H1 (cell line): ENCODE results near the gene MPDZ. TPM values are rescaled to one million over a fixed set of nuclear protein-coding genes. Genes with fewer than 3 reads are reported as not detected.

ENCODE experiments used
- CTCF ChIA-PET: fragments of 300-600 bp; sonication (Branson Sonifier 250); formaldehyde crosslinking; loops from one replicate; lab custom pipeline; 2021; ENCODE audit not compliant: partially characterized antibody; lab: Charles Lee
- POLR2A ChIA-PET: fragments of 300-600 bp; sonication (Branson Sonifier 250); formaldehyde crosslinking; loops from one replicate; lab custom pipeline; 2021; ENCODE audit warnings: inconsistent platforms; ENCODE audit not compliant: partially characterized antibody; lab: Charles Lee
- DNase-seq, 2 experiments: peaks; one replicate each; pipeline versions ENCODE4 v3.0.0 to v3.0.0-alpha.2; 2010 to 2022; ENCODE audit warnings: low spot score in 2 of 2, low read depth in 1 of 2, mixed read lengths in 1 of 2
- FAIRE-seq: peaks from 2 replicates; lab custom pipeline; 2011; peaks lifted over from hg19 to GRCh38; lab: Jason Lieb, UNC
- H2AFZ ChIP-seq: 2 replicates; pipeline ENCODE4 v1.8.1; 2012; ENCODE audit warnings: low read length, inconsistent platforms
- H2AK5ac ChIP-seq: 2 replicates; pipeline ENCODE4 v1.6.1; 2013; ENCODE audit warnings: low read depth, low read length
- H2BK120ac ChIP-seq: replicated peaks from 2 replicates; pipeline ENCODE3; 2013; ENCODE audit warnings: low read depth, low read length, inconsistent platforms
- H2BK12ac ChIP-seq: 2 replicates; pipeline ENCODE4 v1.6.1; 2013; ENCODE audit warnings: low read depth, low read length
- H2BK15ac ChIP-seq: 2 replicates; pipeline ENCODE4 v1.6.1; 2013; ENCODE audit warnings: low read length
- H2BK20ac ChIP-seq: 2 replicates; pipeline ENCODE4 v1.6.1; 2013; ENCODE audit warnings: low read length
- H2BK5ac ChIP-seq: 2 replicates; pipeline ENCODE4 v1.6.1; 2013; ENCODE audit warnings: low read depth, low read length
- H3K14ac ChIP-seq: 2 replicates; pipeline ENCODE4 v1.6.1; 2013; ENCODE audit warnings: inconsistent platforms; ENCODE audit not compliant: insufficient read length
- H3K18ac ChIP-seq: 2 replicates; pipeline ENCODE4 v1.6.1; 2013; ENCODE audit warnings: low read length; ENCODE audit errors: extremely low read depth
- H3K23ac ChIP-seq: 2 replicates; pipeline ENCODE4 v1.6.1; 2013; ENCODE audit warnings: inconsistent platforms; ENCODE audit not compliant: insufficient read length
- H3K23me2 ChIP-seq: 2 replicates; pipeline ENCODE4 v1.6.1; 2013; ENCODE audit warnings: low read depth, low read length
- H3K27ac ChIP-seq: 2 replicates; pipeline ENCODE4 v1.6.1; 2011; ENCODE audit warnings: low read depth, low read length, inconsistent platforms
- H3K27me3 ChIP-seq, 4 experiments: replicated peaks in 1 of 4; 1 replicate in 1 of 4; 2 replicates in 3 of 4; pipeline versions ENCODE4 v1.6.1 to v1.8.1; 2011 to 2013; ENCODE audit warnings: low read length in 3 of 4, mild to moderate bottlenecking in 3 of 4, inconsistent platforms in 2 of 4, mixed read lengths in 2 of 4, moderate library complexity in 1 of 4; ENCODE audit not compliant: control insufficient read depth in 3 of 4, insufficient read depth in 3 of 4; ENCODE audit errors: extremely low read depth in 1 of 4
- H3K36me3 ChIP-seq, 4 experiments: 2 replicates each; pipeline versions ENCODE4 v1.6.1 to v1.8.1; 2011 to 2013; ENCODE audit warnings: mild to moderate bottlenecking in 4 of 4, low read length in 3 of 4, moderate library complexity in 2 of 4, control low read depth in 1 of 4, inconsistent platforms in 1 of 4; ENCODE audit not compliant: insufficient read depth in 4 of 4, control insufficient read depth in 2 of 4
- H3K4ac ChIP-seq: replicated peaks from 2 replicates; pipeline ENCODE3; 2013; ENCODE audit warnings: low read length, low read depth, mixed read lengths, inconsistent platforms; ENCODE audit not compliant: insufficient read length
- H3K4me1 ChIP-seq, 4 experiments: replicated peaks in 1 of 4; 1 replicate in 1 of 4; 2 replicates in 3 of 4; pipeline versions ENCODE4 v1.6.1 to v1.8.1; 2011 to 2013; ENCODE audit warnings: low read length in 3 of 4, inconsistent platforms in 2 of 4, mixed read lengths in 1 of 4; ENCODE audit not compliant: insufficient read depth in 4 of 4, control insufficient read depth in 3 of 4
- H3K4me2 ChIP-seq, 2 experiments: 2 replicates each; pipeline versions ENCODE4 v1.6.1 to v1.8.1; 2011 to 2013; ENCODE audit warnings: low read depth in 2 of 2, low read length in 2 of 2, control low read depth in 1 of 2, inconsistent platforms in 1 of 2, mild to moderate bottlenecking in 1 of 2; ENCODE audit not compliant: insufficient read depth in 1 of 2
- H3K4me3 ChIP-seq, 4 experiments: fragments of 200-600, 300-600 bp in 1 of 4; sonication (generic), shearing (Covaris generic), sonication (Bioruptor Twin) in 1 of 4; 2 replicates each; pipeline versions ENCODE4 v1.5.1 to v1.8.1; 2011 to 2016; ENCODE audit warnings: low read length in 4 of 4, low read depth in 3 of 4, control low read depth in 2 of 4, inconsistent platforms in 2 of 4, mild to moderate bottlenecking in 2 of 4, mixed read lengths in 1 of 4, moderate library complexity in 1 of 4; ENCODE audit not compliant: insufficient read depth in 2 of 4; ENCODE audit errors: extremely low read depth in 1 of 4
- H3K56ac ChIP-seq: replicated peaks from 2 replicates; pipeline ENCODE3; 2013; ENCODE audit warnings: low read depth, mild to moderate bottlenecking, mixed read lengths, low read length, inconsistent platforms; ENCODE audit not compliant: insufficient read length
- H3K79me1 ChIP-seq: 2 replicates; pipeline ENCODE4 v1.6.1; 2013; ENCODE audit warnings: low read depth, low read length, control low read depth
- H3K79me2 ChIP-seq, 2 experiments: 2 replicates each; pipeline versions ENCODE4 v1.6.1 to v1.8.1; 2012 to 2013; ENCODE audit warnings: low read length in 2 of 2, mild to moderate bottlenecking in 2 of 2, inconsistent platforms in 1 of 2; ENCODE audit not compliant: insufficient read depth in 2 of 2, control insufficient read depth in 1 of 2
- H3K9ac ChIP-seq, 4 experiments: replicated peaks in 1 of 4; 1 replicate in 1 of 4; 2 replicates in 3 of 4; pipeline versions ENCODE4 v1.6.1 to v1.8.1; 2011 to 2013; ENCODE audit warnings: low read depth in 3 of 4, low read length in 3 of 4, control low read depth in 2 of 4, mild to moderate bottlenecking in 2 of 4, moderate library complexity in 2 of 4, inconsistent platforms in 1 of 4; ENCODE audit errors: extremely low read depth in 1 of 4
- H3K9me3 ChIP-seq, 2 experiments: 2 replicates each; pipeline versions ENCODE4 v1.6.1 to v1.8.1; 2012 to 2013; ENCODE audit warnings: mild to moderate bottlenecking in 2 of 2, moderate library complexity in 2 of 2, control low read depth in 1 of 2, inconsistent platforms in 1 of 2, low read depth in 1 of 2, low read length in 1 of 2, mixed read lengths in 1 of 2; ENCODE audit not compliant: insufficient read depth in 2 of 2
- H4K20me1 ChIP-seq, 2 experiments: replicated peaks in 1 of 2; 2 replicates each; pipeline versions ENCODE3 to v1.8.1; 2011 to 2013; ENCODE audit warnings: inconsistent platforms in 2 of 2, low read length in 2 of 2, mild to moderate bottlenecking in 1 of 2; ENCODE audit not compliant: insufficient read depth in 2 of 2, control insufficient read depth in 1 of 2
- H4K5ac ChIP-seq: 2 replicates; pipeline ENCODE4 v1.6.1; 2013; ENCODE audit warnings: low read length, low read depth, mixed read lengths, inconsistent platforms; ENCODE audit not compliant: insufficient read length
- H4K8ac ChIP-seq: 2 replicates; pipeline ENCODE4 v1.8.0; 2013; ENCODE audit warnings: mild to moderate bottlenecking, moderate library complexity, low read length, inconsistent platforms; ENCODE audit not compliant: insufficient read depth; ENCODE audit errors: extremely low read depth
- H4K91ac ChIP-seq: replicated peaks from 2 replicates; pipeline ENCODE3; 2013; ENCODE audit warnings: low read length, mixed read lengths, inconsistent platforms; ENCODE audit not compliant: insufficient read length
- ATF3 ChIP-seq: IDR thresholded peaks from 2 replicates; pipeline ENCODE4 v1.6.1; 2011; ENCODE audit warnings: low read depth, mild to moderate bottlenecking, low read length; ENCODE audit not compliant: insufficient read depth
- CEBPB ChIP-seq: IDR thresholded peaks from 2 replicates; pipeline ENCODE4 v1.6.1; 2012; ENCODE audit warnings: low read depth, low read length
- CHD1 ChIP-seq: IDR thresholded peaks from 2 replicates; pipeline ENCODE4 v1.6.1; 2012; ENCODE audit warnings: low read depth, low read length, improper control_type of control experiment
- CHD2 ChIP-seq: IDR thresholded peaks from 2 replicates; pipeline ENCODE4 v1.6.1; 2012; ENCODE audit warnings: low read length, improper control_type of control experiment
- HDAC6 ChIP-seq: IDR thresholded peaks from one replicate; pipeline ENCODE4 v1.7.1; 2012; ENCODE audit warnings: low read depth, mild to moderate bottlenecking, inconsistent platforms, low read length, moderate library complexity
- JUN ChIP-seq: IDR thresholded peaks from 2 replicates; pipeline ENCODE4 v1.6.1; 2011; ENCODE audit warnings: low read depth, mild to moderate bottlenecking, improper control_type of control experiment, low read length
- KDM4A ChIP-seq: IDR thresholded peaks from one replicate; pipeline ENCODE4 v1.7.1; 2012; ENCODE audit warnings: low read depth, mild to moderate bottlenecking, moderate library complexity, low read length, inconsistent platforms; ENCODE audit not compliant: severe bottlenecking
- KDM5A ChIP-seq: fragments of 200-600 bp; IDR thresholded peaks from 2 replicates; pipeline ENCODE4 v1.7.1; 2012; ENCODE audit warnings: mild to moderate bottlenecking, low read length, inconsistent platforms, mixed read lengths
- POU5F1 ChIP-seq: IDR thresholded peaks from 2 replicates; pipeline ENCODE4 v1.6.1; 2011; ENCODE audit warnings: low read depth, mild to moderate bottlenecking, low read length, moderate library complexity
- RFX5 ChIP-seq: IDR thresholded peaks from 2 replicates; pipeline ENCODE4 v1.6.1; 2011; ENCODE audit warnings: low read depth, low read length, improper control_type of control experiment, borderline replicate concordance
- RNF2 ChIP-seq: fragments of 200-900, 300-1000 bp; sonication (generic); IDR thresholded peaks from 2 replicates; pipeline ENCODE4 v1.7.1; 2016; ENCODE audit warnings: borderline replicate concordance, low read depth, mild to moderate bottlenecking, antibody characterized with exemption, low read length; ENCODE audit not compliant: poor library complexity, severe bottlenecking; ENCODE audit errors: missing control alignments
- SIRT6 ChIP-seq: IDR thresholded peaks from one replicate; pipeline ENCODE4 v1.7.1; 2012; ENCODE audit warnings: low read length, inconsistent platforms
- SP1 ChIP-seq: IDR thresholded peaks from 2 replicates; pipeline ENCODE4 v1.6.1; 2011; ENCODE audit warnings: low read depth, low read length
- TAF1 ChIP-seq: IDR thresholded peaks from 2 replicates; pipeline ENCODE4 v1.6.1; 2011; ENCODE audit warnings: mild to moderate bottlenecking, low read depth, low read length
- polyA plus RNA-seq, 7 experiments: library from polyadenylated mRNA; depleted of rRNA in 3 of 7; stranded (reverse) in 5 of 7; unstranded in 2 of 7; fragments of >200 nt in 5 of 7; fragments of 200-250 nt in 2 of 7; gene quantifications; 1 replicate in 5 of 7; 2 replicates in 1 of 7; 4 replicates in 1 of 7; pipeline versions ENCODE4 v1.2.1 to v1.2.3, GENCODE V29; 2011 to 2013; ENCODE audit warnings: missing spikeins in 2 of 7, mixed read lengths in 2 of 7
- total RNA-seq: library from RNA; stranded (reverse); fragmentation: NEBNext Ultra II Directional; extraction: Animal tissue kit (Norgen Biotek cat#: 25700); gene quantifications from 2 replicates; pipeline ENCODE4 v1.2.1, GENCODE V29; 2021

The MPDZ gene
- total and polyA plus RNA-seq, 2 of the 8 experiments (the other 6 are each of a cell fraction or from before 2014, with no cell fraction given), result 14.6 to 39.4 TPM

GRCh38 chr9:13145340-13145739 is 134.2 kb downstream of the MPDZ start:
- Histone ChIP-seq H3K4ac (no peak overlapping the region), H4K8ac (no peak overlapping the region), H4K5ac (no peak overlapping the region), H3K56ac (no peak overlapping the region), H3K9me3 (no peaks in the 10 kb centered on the region), H3K4me3 (no peak overlapping the region), H2BK20ac (no peak overlapping the region), H3K36me3 (peaks cover 0 to 6% (median 2%) of the 10 kb centered on the region in 4 experiments; a peak in 2 of 8 replicates), H3K18ac (no peak overlapping the region), H2BK120ac (no peak overlapping the region), H3K4me2 (no peak overlapping the region), H3K79me1 (no peaks in the 10 kb centered on the region), H2BK15ac (no peak overlapping the region), H3K27me3 (no peaks in the 10 kb centered on the region), H4K91ac (no peak overlapping the region), H2BK5ac (no peak overlapping the region), H2AK5ac (no peak overlapping the region), H3K9ac (no peak overlapping the region), H3K79me2 (no peaks in the 10 kb centered on the region), H2AFZ (no peak overlapping the region), H2BK12ac (no peak overlapping the region), H3K23ac (no peak overlapping the region), H3K27ac (no peak overlapping the region), H3K4me1 (peaks cover 0 to 8% (median 5%) of the 10 kb centered on the region in 4 experiments; a peak in 3 of 7 replicates), H3K14ac (no peak overlapping the region), H3K23me2 (no peaks in the 10 kb centered on the region), H4K20me1 (peaks cover 0 to 1% of the 10 kb centered on the region in 2 experiments)
- FAIRE-seq (no peak), DNase-seq (no peak)
- ChIA-PET CTCF (no interaction called here), POLR2A (no interaction called here)
- TF ChIP-seq KDM4A, result no peak
- no peak for TF ChIP-seq CHD1
- no peak for TF ChIP-seq ATF3
- no peak for TF ChIP-seq TAF1
- TF ChIP-seq CEBPB, result no peak
- TF ChIP-seq RNF2, result no peak
- TF ChIP-seq KDM5A, result no peak
- no peak for TF ChIP-seq JUN
- no peak for TF ChIP-seq HDAC6
- no peak for TF ChIP-seq RFX5
- no peak for TF ChIP-seq SP1
- TF ChIP-seq POU5F1, result no peak
- no peak for TF ChIP-seq SIRT6
- TF ChIP-seq CHD2, result no peak
